ENCODE measurements around the gene CPLANE1.

- TF ChIP-seq CTCF (IDR thresholded peaks at IDR 0.05) (no peak), EP300 (IDR thresholded peaks at IDR 0.05) (no peak)
Measured at GRCh38 chr5:37184748-37185364, 64.3 kb downstream of the CPLANE1 start.

Data from suprapubic skin (tissue), 3 donors.